Measurements from ENCODE around the gene FAM193B. TPM values are rescaled to one million over a fixed set of nuclear protein-coding genes. Genes with fewer than 3 reads are reported as not detected.

Gene FAM193B
- total and polyA plus RNA-seq, 4 donors = 49.0 to 139 (median 81.4) TPM

DNA sequence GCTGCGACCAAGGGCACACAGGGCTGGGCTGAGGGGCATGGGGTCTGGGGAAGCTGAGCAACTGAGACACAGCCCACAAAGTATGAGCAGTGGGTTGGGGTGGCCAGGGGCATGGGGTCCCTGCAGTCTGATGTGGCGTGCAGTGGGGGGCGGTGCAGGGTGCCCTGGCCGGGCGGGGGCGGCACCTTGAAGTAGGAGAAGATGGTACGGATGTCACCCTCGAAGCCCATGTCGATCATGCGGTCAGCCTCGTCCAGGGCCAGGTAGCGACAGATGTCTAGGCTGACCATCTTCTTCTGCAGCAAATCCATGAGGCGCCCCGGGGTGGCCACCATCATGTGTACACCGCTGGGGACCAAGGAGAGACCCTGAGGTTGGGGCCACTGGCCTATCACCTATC is 40.9 kb downstream of the FAM193B start:
- Histone ChIP-seq H3K4me1 (ENCODE audit: control insufficient read depth in 5 of 5, insufficient read depth in 5 of 5, low read length in 5 of 5) (peaks cover 0 to 19% (median 8%) of the 10 kb centered on the region in 5 donors), H3K27me3 (ENCODE audit: control insufficient read depth in 3 of 3, insufficient read depth in 3 of 3, low read length in 2 of 3) (no peaks in the 10 kb centered on the region), H3K36me3 (ENCODE audit: control insufficient read depth in 4 of 4, insufficient read depth in 4 of 4, low read length in 4 of 4) (peaks cover 7 to 45% (median 39%) of the 10 kb centered on the region in 4 donors), H3K9ac (ENCODE audit: insufficient read depth in 1 of 2, low read length in 2 of 2) (no peak overlapping the region), H3K27ac (ENCODE audit: low read depth in 1 of 2, low read length in 1 of 2) (no peak overlapping the region), H3K4me3 (no peak overlapping the region), H3K9me3 (ENCODE audit: control insufficient read depth in 4 of 4, insufficient read depth in 3 of 4, low read length in 3 of 4) (no peaks in the 10 kb centered on the region)
- TF ChIP-seq, protein P1, sequence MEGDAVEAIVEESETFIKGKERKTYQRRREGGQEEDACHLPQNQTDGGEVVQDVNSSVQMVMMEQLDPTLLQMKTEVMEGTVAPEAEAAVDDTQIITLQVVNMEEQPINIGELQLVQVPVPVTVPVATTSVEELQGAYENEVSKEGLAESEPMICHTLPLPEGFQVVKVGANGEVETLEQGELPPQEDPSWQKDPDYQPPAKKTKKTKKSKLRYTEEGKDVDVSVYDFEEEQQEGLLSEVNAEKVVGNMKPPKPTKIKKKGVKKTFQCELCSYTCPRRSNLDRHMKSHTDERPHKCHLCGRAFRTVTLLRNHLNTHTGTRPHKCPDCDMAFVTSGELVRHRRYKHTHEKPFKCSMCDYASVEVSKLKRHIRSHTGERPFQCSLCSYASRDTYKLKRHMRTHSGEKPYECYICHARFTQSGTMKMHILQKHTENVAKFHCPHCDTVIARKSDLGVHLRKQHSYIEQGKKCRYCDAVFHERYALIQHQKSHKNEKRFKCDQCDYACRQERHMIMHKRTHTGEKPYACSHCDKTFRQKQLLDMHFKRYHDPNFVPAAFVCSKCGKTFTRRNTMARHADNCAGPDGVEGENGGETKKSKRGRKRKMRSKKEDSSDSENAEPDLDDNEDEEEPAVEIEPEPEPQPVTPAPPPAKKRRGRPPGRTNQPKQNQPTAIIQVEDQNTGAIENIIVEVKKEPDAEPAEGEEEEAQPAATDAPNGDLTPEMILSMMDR (IDR thresholded peaks at IDR 0.05; ENCODE audit: control extremely low read depth, extremely low read depth) = no peak
- ATAC-seq (ENCODE audit: insufficient read depth, low FRiP score) (no peak), DNase-seq (no peak)
- WGBS, 2 donors = 97 to 99% methylated on average over 15 of the region's 15 CpGs

DNA sequence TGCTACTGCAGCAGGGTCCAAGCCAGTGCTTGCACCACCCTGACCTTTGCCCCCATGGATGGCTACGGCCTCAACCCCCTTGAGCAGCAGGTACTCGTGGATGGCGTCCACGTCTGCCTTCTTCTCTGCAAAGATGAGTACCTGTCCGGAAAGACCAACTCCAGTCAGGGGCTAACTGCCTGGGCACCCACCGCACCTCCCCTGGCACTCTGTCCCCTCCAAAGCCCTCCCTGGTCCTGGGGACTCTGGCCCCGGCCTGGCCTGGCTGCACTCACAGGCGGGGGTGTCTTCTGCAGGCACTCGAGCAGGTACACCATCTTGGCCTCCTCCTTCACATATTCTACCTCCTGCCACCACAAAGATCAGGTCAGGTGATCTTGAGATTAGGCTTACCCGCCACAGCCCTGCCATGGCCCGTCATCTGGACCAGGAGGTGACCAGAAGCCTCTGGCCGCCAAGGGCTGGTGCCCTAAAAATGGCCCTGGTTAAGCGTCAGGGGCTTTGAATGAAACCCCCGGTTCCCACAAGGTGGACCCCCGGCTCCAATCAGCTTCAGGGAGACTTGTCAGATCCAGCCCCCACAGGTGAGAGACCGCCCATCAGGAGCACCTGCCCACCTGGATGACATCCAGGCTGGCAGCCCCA is 41.5 kb downstream of the FAM193B start:
- Histone ChIP-seq H3K27me3 (ENCODE audit: control insufficient read depth in 3 of 3, insufficient read depth in 3 of 3, low read length in 2 of 3) (no peaks in the 10 kb centered on the region), H3K36me3 (ENCODE audit: control insufficient read depth in 4 of 4, insufficient read depth in 4 of 4, low read length in 4 of 4) (peaks cover 7 to 47% (median 39%) of the 10 kb centered on the region in 4 donors), H3K27ac (ENCODE audit: low read depth in 1 of 2, low read length in 1 of 2) (no peak overlapping the region), H3K9ac (ENCODE audit: insufficient read depth in 1 of 2, low read length in 2 of 2) (no peak overlapping the region), H3K4me1 (ENCODE audit: control insufficient read depth in 5 of 5, insufficient read depth in 5 of 5, low read length in 5 of 5) (peaks cover 0 to 19% (median 8%) of the 10 kb centered on the region in 5 donors), H3K9me3 (ENCODE audit: control insufficient read depth in 4 of 4, insufficient read depth in 3 of 4, low read length in 3 of 4) (no peaks in the 10 kb centered on the region), H3K4me3 (no peak overlapping the region)
- WGBS, 2 donors = 90 to 97% methylated on average over 16 of the region's 16 CpGs
- ATAC-seq (ENCODE audit: insufficient read depth, low FRiP score) (no peak), DNase-seq (no peak)
- TF ChIP-seq, protein P1 (IDR thresholded peaks at IDR 0.05; ENCODE audit: control extremely low read depth, extremely low read depth) = no peak

DNA sequence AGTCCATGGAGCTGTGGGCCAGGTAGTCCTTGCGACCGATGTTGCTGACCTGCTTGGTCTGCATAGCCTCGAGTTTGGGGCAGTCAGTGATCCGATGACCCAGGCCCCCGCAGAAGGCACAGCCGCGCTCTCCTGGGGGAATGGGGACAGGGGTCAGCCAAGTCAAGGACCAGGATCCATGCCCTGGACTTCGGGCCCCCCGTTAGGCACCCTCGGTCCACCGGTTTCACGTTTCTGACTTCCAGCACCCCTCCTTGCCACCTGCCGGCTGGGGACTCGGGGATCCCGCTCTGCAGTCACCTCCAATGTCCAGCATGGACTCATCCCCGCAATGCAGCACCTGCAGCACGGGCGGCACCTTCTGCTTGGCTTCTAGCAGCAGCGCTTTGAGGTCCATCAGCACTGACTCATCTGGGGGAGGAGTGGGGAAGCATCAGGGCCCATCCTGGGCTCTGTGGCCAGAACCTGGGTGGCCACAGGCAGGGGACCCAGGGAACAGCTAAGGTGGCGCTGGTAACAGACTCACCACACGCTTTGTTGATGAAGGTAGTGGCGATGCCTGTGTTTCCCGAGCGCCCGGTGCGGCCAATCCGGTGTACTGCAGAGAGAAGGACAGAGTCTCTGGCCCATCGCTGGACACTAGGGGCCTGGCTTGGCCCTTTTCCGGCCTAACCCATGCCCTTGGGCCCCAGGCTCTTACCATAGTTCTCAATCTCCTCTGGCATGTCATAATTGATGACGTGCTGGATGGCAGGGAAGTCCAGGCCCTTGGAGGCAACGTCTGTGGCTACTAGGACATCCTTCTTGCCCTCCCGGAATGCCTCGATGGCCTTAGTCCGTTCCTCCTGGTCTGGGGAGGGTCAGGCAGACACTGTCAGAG is 42.3 kb downstream of the FAM193B start:
- DNase-seq (no peak), ATAC-seq (ENCODE audit: insufficient read depth, low FRiP score) (no peak)
- 95 to 96% methylated on average over 34 of the region's 34 CpGs for WGBS, 2 donors
- Histone ChIP-seq H3K27ac (ENCODE audit: low read depth in 1 of 2, low read length in 1 of 2) (no peak overlapping the region), H3K4me1 (ENCODE audit: control insufficient read depth in 5 of 5, insufficient read depth in 5 of 5, low read length in 5 of 5) (peaks cover 0 to 16% (median 8%) of the 10 kb centered on the region in 5 donors), H3K27me3 (ENCODE audit: control insufficient read depth in 3 of 3, insufficient read depth in 3 of 3, low read length in 2 of 3) (no peaks in the 10 kb centered on the region), H3K36me3 (ENCODE audit: control insufficient read depth in 4 of 4, insufficient read depth in 4 of 4, low read length in 4 of 4) (peaks cover 7 to 47% (median 39%) of the 10 kb centered on the region in 4 donors), H3K9me3 (ENCODE audit: control insufficient read depth in 4 of 4, insufficient read depth in 3 of 4, low read length in 3 of 4) (no peaks in the 10 kb centered on the region), H3K4me3 (no peak overlapping the region), H3K9ac (ENCODE audit: insufficient read depth in 1 of 2, low read length in 2 of 2) (no peak overlapping the region)
- TF ChIP-seq, protein P1 (IDR thresholded peaks at IDR 0.05; ENCODE audit: control extremely low read depth, extremely low read depth) = no peak

All from lung (tissue), 12 donors.